GM21576 (cell line): ENCODE data around the gene DAGLB.

Source experiments
- ATAC-seq: cut with Tn5 transposase; IDR thresholded peaks from one replicate; pipeline ENCODE4 v1.9.1; 2021; ENCODE audit warnings: mild to moderate bottlenecking, moderate library complexity; ENCODE audit not compliant: unreplicated experiment

DAGLB gene

DNA sequence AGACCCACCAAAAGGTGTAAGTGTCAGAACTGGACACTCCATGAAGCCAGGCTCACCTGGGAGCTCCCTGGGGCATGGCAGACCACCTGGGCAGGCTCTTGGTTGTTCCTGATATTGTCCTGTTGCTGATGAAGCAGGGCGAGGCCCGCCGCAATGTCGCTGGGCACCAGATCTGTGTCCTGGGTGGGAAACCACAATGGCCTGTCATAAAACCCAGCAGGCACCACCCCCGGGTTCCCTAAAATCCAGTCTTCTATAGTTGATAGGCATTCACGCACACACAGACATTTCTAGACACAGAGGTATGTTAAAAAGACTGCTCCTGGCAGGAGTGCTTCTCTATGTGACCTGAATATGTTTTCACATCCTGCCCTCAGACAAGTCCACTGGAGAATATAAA lies 15.0 kb downstream of the DAGLB start:
- no peak for ATAC-seq

DNA sequence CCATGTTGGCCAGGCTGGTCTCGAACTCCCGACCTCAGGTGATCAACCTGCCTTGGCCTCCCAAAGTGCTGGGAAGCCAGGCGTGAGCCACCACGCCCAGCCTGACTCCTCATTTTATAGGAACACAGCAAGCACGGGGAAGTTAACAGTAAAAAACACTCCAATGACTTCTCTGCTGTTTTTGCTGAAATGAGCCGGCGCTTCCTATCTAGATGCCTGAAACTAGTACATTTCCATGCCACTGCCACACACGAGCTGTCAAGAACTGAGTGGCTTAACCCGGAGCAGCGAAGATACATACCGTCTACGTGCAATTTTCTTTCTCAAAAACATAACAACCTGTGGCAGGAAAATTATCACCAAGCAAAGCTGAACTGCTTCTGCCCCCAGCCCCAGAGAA lies 16.8 kb downstream of the DAGLB start:
- ATAC-seq: no peak

DNA sequence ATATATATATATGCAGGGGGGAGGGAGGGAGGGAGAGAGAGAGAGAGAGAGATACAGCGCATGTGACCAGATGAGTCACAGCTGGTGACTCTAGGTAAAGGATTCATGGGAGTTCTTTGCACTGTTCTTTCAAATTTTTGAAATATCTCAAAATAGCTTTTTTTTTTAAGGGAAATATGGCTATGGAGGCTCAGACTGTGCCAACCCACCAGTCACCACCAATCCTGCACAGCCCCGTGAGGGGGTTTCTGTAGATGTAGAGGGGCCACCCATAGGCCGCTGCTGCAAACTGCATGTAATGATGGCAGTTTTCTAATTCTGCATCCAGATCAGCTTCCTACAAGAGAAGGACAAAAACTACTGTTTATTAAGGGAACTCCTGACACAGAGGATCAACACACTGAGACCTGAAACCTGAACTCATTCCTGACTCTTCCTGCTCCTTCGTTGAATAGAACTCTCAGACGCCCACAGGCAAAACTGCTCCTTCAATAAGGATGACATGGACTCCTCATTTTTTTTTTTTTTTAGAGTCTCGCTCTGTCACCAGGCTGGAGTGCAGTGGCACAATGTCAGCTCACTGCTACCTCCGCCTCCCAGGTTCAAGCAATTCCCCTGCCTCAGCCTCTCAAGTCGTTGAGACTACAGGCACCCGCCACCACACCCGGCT lies 17.3 kb downstream of the DAGLB start:
- no peak for ATAC-seq

DNA sequence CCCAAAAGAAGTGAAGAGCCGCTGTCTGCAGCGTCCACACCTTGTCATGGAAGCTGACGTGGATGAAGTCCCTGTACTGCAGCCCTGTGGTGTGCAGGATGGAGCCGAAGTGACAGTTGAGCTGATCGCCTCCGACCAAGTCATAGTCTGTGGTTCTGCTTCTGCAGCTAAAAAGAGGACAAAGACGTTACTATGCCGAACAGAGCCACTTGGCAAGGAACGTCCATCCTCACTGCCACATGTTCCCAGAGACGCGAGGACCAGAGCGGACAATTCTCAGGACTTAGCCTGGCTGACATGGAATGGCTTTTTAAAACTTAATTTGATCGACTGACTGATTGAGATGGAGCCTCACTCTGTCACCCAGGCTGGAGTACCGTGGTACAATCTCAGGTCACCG lies 21.8 kb downstream of the DAGLB start:
- ATAC-seq: no peak

DNA sequence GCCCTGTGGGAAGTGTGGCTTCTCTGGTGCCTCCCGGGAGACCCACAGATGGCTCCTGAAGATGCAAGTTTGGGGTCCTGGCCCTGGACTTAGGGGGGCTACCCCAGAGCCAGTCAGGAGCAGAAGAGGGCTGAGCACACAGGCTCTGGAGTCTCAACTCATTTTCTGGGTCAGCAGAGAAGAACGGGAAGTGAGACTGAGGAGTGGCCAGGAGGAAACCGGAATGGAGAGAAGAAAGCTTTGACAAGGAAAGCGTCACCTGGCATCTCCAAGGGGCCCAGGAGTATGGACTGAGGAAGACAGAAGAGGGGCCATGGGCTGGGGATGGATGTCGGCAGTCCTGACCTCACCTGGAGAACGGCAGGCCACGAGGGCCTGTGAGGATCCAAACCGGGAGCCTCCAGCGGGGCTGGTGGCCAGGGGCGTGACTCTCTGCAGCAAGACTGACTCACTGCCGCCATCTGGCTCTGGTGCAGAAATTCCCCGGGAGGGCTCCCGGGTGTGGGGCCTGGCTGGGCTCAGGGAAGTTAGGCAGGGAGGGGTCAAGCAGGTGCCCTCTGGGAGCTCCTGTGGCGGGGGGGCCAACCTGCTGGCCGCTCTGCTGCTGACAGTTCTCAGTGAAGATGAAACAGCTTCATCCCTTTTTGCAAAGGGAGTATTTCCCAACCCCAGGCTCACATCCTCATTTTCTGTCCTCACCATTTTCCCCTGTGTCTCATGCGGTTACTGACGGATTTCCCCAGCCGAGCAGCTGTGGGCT lies 23.6 kb downstream of the DAGLB start:
- no peak for ATAC-seq

DNA sequence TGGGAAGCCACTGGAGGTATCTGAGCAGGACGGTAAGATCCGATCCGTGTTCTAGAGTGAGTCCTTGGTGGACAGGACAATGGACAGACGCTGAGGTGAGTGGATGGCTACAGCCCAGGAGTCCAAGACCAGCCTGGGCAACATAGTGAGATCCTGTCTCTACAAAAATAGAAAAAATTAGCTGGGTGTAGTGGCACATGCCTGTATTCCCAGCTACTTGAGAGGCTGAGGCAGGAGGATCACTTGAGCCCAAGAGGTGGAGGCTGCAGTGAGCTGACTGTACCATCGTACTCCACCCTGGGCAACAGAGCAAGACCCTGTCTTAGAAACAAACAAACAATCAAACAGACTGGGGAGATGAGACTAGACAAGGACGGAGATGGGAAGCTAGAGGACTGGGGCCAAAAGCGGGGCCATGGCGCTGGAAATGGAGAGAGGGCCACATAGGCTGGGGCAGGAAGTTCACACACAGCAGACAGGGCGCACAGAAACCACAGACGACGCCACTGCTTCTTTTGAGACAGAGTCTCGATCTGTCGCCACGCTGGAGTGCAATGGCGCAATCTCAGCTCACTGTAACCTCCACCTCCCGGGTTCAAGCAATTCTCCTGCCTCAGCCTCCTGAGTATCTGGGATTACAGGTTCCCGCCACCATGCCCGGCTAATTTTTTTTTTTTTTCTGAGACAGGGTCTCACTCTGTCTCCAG lies 24.7 kb downstream of the DAGLB start:
- ATAC-seq: no peak

DNA sequence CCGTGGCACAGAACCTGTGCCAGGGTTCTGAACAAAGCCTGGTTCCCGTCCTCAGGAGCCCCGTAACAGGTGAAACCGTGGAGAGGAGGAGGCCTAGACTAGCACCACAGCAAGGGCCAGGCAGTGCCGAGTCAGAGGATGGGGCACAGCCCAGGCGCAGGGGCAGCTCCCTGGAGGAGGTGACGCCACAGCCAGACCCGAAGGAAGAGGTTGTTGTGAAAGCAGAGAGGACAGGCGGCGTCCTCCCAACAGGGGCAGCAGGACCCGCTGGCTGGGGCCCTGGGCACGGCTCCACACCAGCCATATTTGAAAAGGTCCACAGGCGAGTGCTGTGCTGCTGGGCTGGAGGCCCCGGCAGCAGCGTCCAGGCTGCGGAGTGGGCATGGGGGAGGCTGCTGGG lies 25.7 kb downstream of the DAGLB start:
- ATAC-seq: no peak

DNA sequence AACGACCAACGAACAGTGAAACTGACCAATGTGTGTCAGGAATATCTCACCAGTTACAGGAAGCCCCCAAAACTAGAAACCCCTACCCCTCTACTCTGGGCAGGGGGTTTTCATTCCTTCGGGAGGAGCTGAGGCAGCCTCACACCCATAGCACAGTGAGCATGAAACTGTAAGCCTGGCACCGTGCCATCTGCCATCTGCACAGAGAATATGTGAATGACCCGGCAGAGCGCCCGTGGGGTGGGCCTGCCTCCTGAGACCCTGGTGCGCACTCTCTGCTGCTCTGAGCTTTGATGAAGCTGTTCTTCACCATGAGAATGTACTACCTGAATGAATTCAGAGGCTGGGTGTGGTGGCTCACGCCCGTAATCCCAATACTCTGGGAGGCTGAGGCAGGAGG lies 27.1 kb downstream of the DAGLB start:
- no peak for ATAC-seq

DNA sequence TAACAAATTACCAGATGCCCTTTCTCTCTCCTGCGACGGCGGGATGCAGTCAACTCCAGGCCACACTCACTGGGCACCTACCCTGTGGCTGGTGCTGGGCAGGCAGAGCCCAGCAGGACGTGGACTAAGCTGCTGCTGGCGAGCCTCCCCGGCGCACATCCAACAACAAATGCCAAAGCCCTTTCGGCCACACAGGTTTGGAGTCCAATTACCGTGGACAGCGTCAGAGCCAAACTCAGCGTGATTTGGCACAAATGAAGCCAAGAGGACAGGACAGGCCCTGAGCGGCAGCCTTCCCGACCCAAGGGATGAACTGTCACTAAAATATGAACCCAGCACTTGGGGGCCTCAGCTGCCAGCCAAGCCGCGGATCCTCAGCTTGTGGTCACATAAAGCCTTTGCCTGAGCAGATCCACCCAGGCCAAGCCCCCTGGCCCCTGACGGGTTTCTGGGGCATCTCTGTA lies 28.4 kb downstream of the DAGLB start:
- no peak for ATAC-seq

DNA sequence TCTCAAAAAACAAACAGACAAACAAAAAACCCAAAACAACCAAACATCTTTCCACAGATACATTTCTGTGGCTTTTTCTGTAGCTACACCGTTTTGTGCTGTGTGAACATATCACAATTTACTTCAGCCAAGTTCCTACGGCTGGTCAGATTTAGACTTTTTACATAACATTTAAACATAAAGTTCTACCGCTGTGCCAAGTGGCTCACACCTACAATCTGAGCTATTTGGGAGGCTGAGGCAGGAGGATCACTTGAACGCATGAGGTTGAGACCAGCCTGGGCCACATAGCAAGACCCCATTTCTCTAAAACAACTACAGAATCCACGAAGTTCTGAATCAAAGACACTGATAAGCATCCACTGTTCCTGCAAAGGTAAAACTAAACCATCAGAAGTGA lies 30.3 kb downstream of the DAGLB start:
- ATAC-seq: no peak

DNA sequence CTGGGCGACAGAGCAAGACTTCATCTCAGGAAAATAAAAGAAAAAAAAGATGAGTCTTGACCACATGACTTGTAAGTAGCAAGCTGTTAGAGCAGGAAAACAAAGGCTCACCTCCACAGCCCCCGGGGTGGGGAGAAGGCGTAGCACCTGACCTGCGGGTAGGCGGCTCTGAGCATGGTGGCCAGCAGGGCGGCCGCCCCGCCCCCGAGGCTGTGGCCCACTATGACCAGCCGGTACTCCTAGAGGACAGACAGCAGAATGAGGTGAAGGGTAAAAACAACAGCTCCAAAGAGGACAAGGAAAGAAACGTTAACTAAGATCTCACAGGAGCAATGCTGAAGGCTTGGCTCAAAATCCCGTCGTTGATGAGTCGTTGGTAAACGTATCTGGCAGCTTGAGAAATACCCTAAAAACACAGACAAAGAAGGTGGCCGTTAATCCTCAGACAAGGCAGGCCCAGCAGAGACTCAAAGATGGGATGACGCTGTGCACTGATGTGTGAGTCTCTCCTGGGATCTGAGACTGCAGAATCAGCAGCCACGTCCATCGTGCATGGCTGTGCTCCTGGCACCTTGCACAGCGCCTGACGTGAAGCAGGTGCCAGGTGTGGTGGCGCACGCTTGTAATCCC lies 31.1 kb downstream of the DAGLB start:
- no peak for ATAC-seq

DNA sequence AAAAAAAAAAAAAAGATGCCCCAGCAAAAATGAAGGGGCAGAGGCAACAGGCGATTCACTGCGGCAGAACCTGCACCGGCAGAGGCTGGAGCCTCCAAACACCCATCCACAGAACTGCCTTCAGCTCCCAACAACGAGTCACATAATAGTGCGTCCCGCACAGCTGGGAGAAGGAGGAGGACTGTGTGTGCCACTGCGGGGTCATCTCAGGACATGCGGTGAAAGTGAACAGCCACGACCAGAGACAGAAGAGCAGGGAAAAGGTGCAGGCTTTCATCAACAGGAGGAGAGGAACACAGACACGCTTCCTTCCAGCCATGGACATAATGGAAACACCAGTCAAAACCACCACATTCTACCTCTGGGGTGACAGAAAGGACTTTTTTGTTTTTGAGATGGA lies 34.1 kb downstream of the DAGLB start:
- ATAC-seq: no peak

DNA sequence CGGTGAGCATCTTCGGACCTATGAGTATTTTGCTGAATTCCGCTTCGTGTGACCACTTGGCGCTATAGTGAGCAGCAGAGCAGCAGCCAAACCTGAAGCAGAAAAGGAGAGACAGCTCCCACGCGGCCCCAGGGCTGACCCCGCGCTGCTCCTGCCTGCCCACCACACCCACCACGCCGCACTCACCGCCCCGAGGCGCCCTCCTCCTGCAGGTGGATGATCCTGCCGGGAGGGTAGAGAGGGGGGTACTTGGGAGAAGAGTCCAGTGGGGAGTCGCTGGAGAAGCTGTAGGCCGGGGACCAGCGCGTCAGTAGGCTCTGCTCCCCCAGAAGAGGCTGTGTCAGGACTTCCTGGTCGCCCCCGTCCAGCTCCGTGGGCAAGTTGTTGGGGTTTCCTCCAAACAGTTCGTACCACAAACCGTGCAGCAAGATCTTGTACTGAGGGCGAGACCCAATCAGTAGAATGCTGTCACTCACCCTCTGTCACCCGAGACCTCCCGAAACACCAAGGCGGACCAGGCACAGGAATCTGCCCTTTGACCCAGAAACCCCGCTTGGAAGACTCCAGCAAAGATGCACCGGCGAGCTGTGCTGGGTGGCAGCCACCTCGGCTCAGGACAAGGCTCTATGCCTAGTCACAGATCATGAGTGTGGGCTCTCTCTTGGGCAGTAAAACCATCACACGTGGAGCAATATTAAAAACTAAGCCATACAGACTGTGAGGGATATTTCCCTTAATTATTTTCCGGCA lies 37.6 kb downstream of the DAGLB start:
- ATAC-seq: no peak

DNA sequence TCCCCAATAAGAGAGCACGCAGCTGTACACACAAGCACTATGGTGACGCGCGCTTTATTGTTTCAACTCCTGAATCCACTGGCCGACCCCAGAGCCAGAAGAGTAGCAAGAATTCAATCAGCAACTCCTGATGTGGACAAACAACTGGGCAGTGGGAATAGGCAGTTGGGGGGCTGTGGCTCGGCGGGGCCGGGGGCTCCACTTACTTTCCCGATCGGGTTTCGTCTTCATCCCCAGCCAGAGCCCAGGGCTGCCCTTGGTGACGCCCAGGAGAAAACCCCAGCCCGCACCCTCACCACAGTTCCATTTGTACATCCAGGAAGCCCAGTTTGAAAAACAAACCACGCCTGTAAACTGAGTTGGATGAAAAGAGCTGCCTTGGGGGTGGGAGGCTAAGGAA lies 38.7 kb downstream of the DAGLB start:
- ATAC-seq: no peak

DNA sequence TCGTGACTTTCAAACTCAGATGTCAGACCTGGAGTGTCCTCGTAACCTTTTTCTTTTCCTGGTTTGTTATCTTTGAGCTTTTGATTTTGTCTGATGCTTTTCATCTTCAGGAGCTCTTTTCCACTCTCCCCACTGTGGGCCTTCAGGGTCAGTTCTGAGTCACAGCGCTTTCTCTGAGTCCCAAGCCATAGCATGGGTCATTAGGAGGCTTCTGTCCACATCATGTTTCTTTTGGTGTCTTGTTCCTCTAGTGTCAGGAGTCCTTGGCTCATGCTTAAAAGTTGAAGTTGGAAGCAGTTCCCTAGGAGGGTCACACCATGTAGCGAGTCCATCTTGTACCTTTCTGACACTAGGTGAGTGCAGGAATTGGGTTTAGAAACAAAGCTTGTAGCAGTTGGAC lies 40.3 kb downstream of the DAGLB start:
- ATAC-seq: no peak

DNA sequence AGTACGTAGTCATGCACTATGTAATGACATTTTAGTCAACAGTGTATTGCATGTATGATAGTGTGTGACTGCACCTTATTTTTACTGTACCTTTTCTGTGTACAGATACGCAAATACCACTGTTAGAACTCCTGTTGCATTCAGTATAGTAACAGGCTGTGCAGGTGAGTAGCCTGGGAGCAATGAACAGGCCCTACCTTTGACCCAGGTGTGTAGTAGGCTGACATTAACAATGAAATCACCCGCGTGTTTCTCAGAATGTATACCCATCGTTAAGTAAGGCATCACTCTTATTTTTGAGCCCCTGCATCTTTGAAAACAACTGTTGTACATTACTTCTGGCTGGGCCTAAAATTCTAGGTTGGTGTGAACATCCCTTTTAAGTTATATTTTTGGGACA lies 41.6 kb downstream of the DAGLB start:
- ATAC-seq: no peak

DNA sequence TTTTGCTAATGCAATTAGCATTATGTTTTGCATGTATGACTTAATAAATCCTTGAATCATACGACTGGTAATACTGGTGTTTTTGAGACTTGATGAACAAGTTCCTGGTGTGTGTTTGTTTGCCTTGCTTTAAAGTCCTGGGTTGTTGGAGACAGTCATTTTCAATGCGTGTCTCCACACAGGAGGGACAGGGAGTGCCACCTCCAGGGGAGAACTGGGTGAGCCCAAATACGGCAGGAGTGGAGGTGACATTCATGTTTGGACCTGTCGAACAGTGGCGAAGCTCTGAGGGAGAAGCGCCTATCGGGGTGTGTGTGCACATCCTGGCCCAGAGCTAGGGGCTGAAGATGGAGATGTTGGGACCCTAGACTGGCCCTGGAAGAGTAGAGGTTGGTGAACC lies 43.8 kb downstream of the DAGLB start:
- no peak for ATAC-seq

DNA sequence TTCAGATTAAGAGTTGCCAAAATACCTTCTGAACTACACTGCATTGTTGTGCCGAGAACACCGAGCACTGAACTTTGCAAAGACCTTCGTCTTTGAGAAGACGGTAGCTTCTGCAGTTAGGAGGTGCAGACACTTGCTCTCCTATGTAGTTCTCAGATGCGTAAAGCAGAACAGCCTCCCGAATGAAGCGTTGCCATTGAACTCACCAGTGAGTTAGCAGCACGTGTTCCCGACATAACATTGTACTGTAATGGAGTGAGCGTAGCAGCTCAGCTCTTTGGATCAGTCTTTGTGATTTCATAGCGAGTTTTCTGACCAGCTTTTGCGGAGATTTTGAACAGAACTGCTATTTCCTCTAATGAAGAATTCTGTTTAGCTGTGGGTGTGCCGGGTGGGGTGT lies 45.0 kb downstream of the DAGLB start:
- no peak for ATAC-seq

DNA sequence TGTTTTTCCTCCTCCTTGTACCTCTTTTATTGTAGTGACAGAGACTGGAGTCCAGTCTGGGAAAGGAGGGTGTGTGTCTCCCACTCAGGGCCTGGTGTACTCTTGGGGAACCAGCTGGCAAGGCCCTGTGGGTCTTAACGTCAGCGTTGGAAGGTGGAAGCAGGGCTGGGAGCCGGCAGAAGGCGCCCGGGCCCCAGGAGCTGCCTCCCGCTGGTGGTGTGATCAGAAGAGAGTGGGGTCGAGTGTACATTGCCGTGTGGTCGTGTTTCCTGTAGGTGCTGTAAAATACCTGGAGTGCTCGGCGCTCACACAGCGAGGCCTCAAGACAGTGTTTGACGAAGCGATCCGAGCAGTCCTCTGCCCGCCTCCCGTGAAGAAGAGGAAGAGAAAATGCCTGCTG lies 45.7 kb downstream of the DAGLB start:
- ATAC-seq: no peak

DNA sequence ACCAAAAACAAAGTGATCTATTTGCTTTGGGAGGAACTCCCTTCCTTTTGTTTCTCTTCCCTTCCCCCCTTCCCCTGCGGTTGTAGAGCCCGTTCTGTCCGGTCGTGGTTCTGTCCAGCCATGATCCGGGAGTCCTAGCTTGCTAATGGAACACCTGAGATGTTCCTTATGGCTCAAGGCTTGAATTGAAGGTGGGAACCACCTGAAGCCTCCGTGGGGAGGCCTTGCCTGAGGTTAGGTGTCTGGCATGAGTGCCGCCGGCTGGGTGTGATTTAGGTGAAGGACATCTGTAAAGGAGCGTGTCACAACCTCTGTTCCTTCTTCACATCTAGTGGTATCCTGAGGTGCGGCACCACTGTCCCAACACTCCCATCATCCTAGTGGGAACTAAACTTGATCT lies 46.2 kb downstream of the DAGLB start:
- no peak for ATAC-seq
